B cell (primary cell): ENCODE data around the gene ACOX3. TPM values are rescaled to one million over a fixed set of nuclear protein-coding genes. Genes with fewer than 3 reads are reported as not detected.
A peak's percentile ranks its signal among the peaks of the same experiment; 100 is the strongest.

Source experiments
- ATAC-seq: fragments of 200-7000 bp; cut with Tn5 transposase; one replicate; pipeline ENCODE4 v1.10.0; 2021; ENCODE audit warnings: low read depth, mild to moderate bottlenecking, moderate number of reproducible peaks, moderate library complexity
- CTCF ChIA-PET: fragments of 350-600 bp; sonication (Branson Sonifier 250); formaldehyde crosslinking; loops from one replicate; lab custom pipeline; 2021; ENCODE audit warnings: antibody characterized with exemption, inconsistent platforms; lab: Charles Lee
- POLR2A ChIA-PET: fragments of 350-600 bp; sonication (Branson Sonifier 250); formaldehyde crosslinking; loops from one replicate; lab custom pipeline; 2021; ENCODE audit warnings: antibody characterized with exemption; lab: Charles Lee
- DNase-seq: peaks from one replicate; pipeline ENCODE4 v3.0.0; 2013
- H2AFZ ChIP-seq: 2 replicates; pipeline ENCODE4 v1.6.1; 2012; ENCODE audit warnings: mild to moderate bottlenecking, low read depth, low read length; ENCODE audit not compliant: insufficient read depth, poor library complexity, severe bottlenecking
- H3K27ac ChIP-seq, 2 donors: 1 replicate in 1 of 2; 2 replicates in 1 of 2; pipeline ENCODE4 v1.5.1; 2012 to 2013; ENCODE audit warnings: low read length in 2 of 2, mild to moderate bottlenecking in 2 of 2, moderate library complexity in 1 of 2
- H3K27me3 ChIP-seq, 4 experiments: fragments of 200-600 bp in 1 of 4; sonication (generic) in 1 of 4; replicated peaks in 1 of 4; 1 replicate in 2 of 4; 2 replicates in 2 of 4; pipeline versions ENCODE4 v1.6.1 to v1.7.0; 2013 to 2016; ENCODE audit warnings: low read length in 3 of 4, mild to moderate bottlenecking in 2 of 4, mixed read lengths in 1 of 4, moderate library complexity in 1 of 4; ENCODE audit not compliant: insufficient read depth in 4 of 4, control insufficient read depth in 3 of 4; ENCODE audit errors: control extremely low read depth in 1 of 4
- H3K36me3 ChIP-seq, 2 experiments: replicated peaks in 1 of 2; 1 replicate in 1 of 2; 2 replicates in 1 of 2; pipeline versions ENCODE4 v1.6.1 to v1.7.1; 2013; ENCODE audit warnings: low read length in 1 of 2; ENCODE audit not compliant: insufficient read depth in 2 of 2, control insufficient read depth in 1 of 2; ENCODE audit errors: control extremely low read depth in 1 of 2, extremely low read depth in 1 of 2
- H3K4me1 ChIP-seq, 2 donors: fragments of 200-600 bp in 1 of 2; sonication (generic) in 1 of 2; 1 replicate in 1 of 2; 2 replicates in 1 of 2; pipeline versions ENCODE4 v1.5.1 to v1.6.1; 2013 to 2017; ENCODE audit warnings: low read length in 2 of 2; ENCODE audit not compliant: control insufficient read depth in 2 of 2, insufficient read depth in 2 of 2
- H3K4me2 ChIP-seq: replicated peaks from 2 replicates; pipeline ENCODE3; 2012; ENCODE audit warnings: mild to moderate bottlenecking, low read depth, low read length; ENCODE audit not compliant: poor library complexity, severe bottlenecking
- H3K4me3 ChIP-seq, 5 experiments: fragments of 200-600 bp in 1 of 5; sonication (generic) in 1 of 5; 1 replicate in 3 of 5; 2 replicates in 2 of 5; pipeline versions ENCODE4 v1.5.1 to v1.7.0; 2011 to 2016; ENCODE audit warnings: low read length in 4 of 5, mild to moderate bottlenecking in 4 of 5, low read depth in 2 of 5, control low read depth in 1 of 5, moderate library complexity in 1 of 5; ENCODE audit not compliant: insufficient read depth in 1 of 5; ENCODE audit errors: control extremely low read depth in 1 of 5, extremely low read depth in 1 of 5
- H3K79me2 ChIP-seq: fragments of 200-600 bp; sonication (generic); one replicate; pipeline ENCODE4 v1.6.0; 2016; ENCODE audit warnings: low read length; ENCODE audit not compliant: control insufficient read depth, insufficient read depth
- H3K9ac ChIP-seq: fragments of 200-600 bp; sonication (generic); 2 replicates; pipeline ENCODE4 v1.6.1; 2017; ENCODE audit warnings: mild to moderate bottlenecking, low read length, moderate library complexity
- H3K9me3 ChIP-seq, 3 donors: one replicate each; pipeline versions ENCODE4 v1.6.1 to v1.7.1; 2013; ENCODE audit warnings: low read length in 2 of 3; ENCODE audit not compliant: control insufficient read depth in 2 of 3, insufficient read depth in 1 of 3; ENCODE audit errors: control extremely low read depth in 1 of 3
- H4K20me1 ChIP-seq: 2 replicates; pipeline ENCODE4 v1.6.0; 2012; ENCODE audit warnings: mild to moderate bottlenecking, low read length; ENCODE audit not compliant: insufficient read depth, control insufficient read depth, poor library complexity, severe bottlenecking
- H3K27ac Mint-ChIP-seq: one replicate; pipeline ENCODE4 v1.8.0; 2021; ENCODE audit warnings: mixed read lengths
- H3K27me3 Mint-ChIP-seq: one replicate; pipeline ENCODE4 v1.8.0; 2021; ENCODE audit warnings: mixed read lengths
- H3K4me1 Mint-ChIP-seq: one replicate; pipeline ENCODE4 v1.8.0; 2021; ENCODE audit warnings: mixed read lengths
- H3K4me3 Mint-ChIP-seq: one replicate; pipeline ENCODE4 v1.8.0; 2021; ENCODE audit warnings: mixed read lengths
- H3K9me3 Mint-ChIP-seq: one replicate; pipeline ENCODE4 v1.8.0; 2022; ENCODE audit warnings: mixed read lengths; ENCODE audit not compliant: insufficient read depth
- CTCF ChIP-seq: fragments of 200-600 bp; IDR thresholded peaks from one replicate; pipeline ENCODE4 v1.8.0; 2022; ENCODE audit warnings: antibody characterized with exemption, mild to moderate bottlenecking
- EZH2 ChIP-seq: IDR thresholded peaks from 2 replicates; pipeline ENCODE4 v1.6.1; 2012; ENCODE audit warnings: borderline replicate concordance, low read depth, mild to moderate bottlenecking, moderate library complexity, low read length; ENCODE audit not compliant: insufficient read depth, poor library complexity, severe bottlenecking
- WGBS: methylation state at CpG from one replicate; pipeline ENCODE4 v1.1.5; 2013; ENCODE audit warnings: missing lambda C conversion rate; ENCODE audit not compliant: insufficient coverage; 5-methylcytosine and 5-hydroxymethylcytosine counted together
- intact Hi-C: fragments of 100-400 bp; cut with micrococcal nuclease; formaldehyde crosslinking; loops from one replicate; pipeline ENCODE4 v1.10.0; 2022
- polyA plus RNA-seq: library from polyadenylated mRNA; depleted of rRNA; stranded (reverse); fragments of >200 nt; gene quantifications from 2 replicates; pipeline ENCODE4 v1.2.3, GENCODE V29; 2012
- total RNA-seq, 2 donors: library from RNA; stranded (reverse); fragments of 120-200 nt in 1 of 2; gene quantifications; 1 replicate in 1 of 2; 2 replicates in 1 of 2; pipeline versions ENCODE4 v1.2.3 to v1.2.4, GENCODE V29; 2013 to 2022

ACOX3 gene
- total and polyA plus RNA-seq, 2 donors (not counting 1 experiment from before 2014, with no cell fraction given), result 4.6 to 23.1 TPM

GRCh38 chr4:8443801-8444200 is 3.3 kb upstream of the ACOX3 start:
- Mint-ChIP-seq H3K4me1 (peaks cover 44% of the 10 kb centered on the region), H3K27ac (no peak overlapping the region), H3K27me3 (no peaks in the 10 kb centered on the region), H3K4me3 (no peak overlapping the region), H3K9me3 (no peaks in the 10 kb centered on the region)
- no peak for ATAC-seq
- Histone ChIP-seq H3K9me3 (no peaks in the 10 kb centered on the region), H3K36me3 (peaks cover 2 to 23% of the 10 kb centered on the region in 2 experiments), H3K27me3 (no peaks in the 10 kb centered on the region), H3K4me1 (peaks cover 27 to 30% of the 10 kb centered on the region in 2 donors), H3K4me2 (no peak overlapping the region), H2AFZ (no peak overlapping the region), H4K20me1 (peaks cover 22% of the 10 kb centered on the region), H3K79me2 (peaks cover 89% of the 10 kb centered on the region), H3K27ac (no peak overlapping the region), H3K9ac (no peak overlapping the region), H3K4me3 (no peak overlapping the region)
- intact Hi-C loops, result no loop called here
- no peak for DNase-seq
- POLR2A ChIA-PET, result no interaction called here
- TF ChIP-seq CTCF (no peak), EZH2 (no peak)
- CTCF ChIA-PET, result no interaction called here
- WGBS, result 100% methylated on average over 4 of the region's 6 CpGs

GRCh38 chr4:8442596-8443358 is 2.3 kb upstream of the ACOX3 start:
- Mint-ChIP-seq H3K4me1 (peaks cover 48% of the 10 kb centered on the region), H3K4me3 (peak overlapping the region; percentile 87), H3K27me3 (no peaks in the 10 kb centered on the region), H3K27ac (no peak overlapping the region), H3K9me3 (no peaks in the 10 kb centered on the region)
- WGBS, result 99% methylated on average over 6 of the region's 10 CpGs
- ChIA-PET CTCF (interaction anchor here (3.6 kb wide), 1 partner anchor 15 kb away, joined by 19 read pairs; no protein-coding TSS in a partner anchor), POLR2A (no interaction called here)
- peaks cover 85% of the 10 kb centered on the region for H3K79me2 ChIP-seq
- ATAC-seq (no peak), DNase-seq (no peak)
- intact Hi-C loops, result no loop called here
- H3K4me2 ChIP-seq, result peak overlapping the region; percentile 91
- H2AFZ ChIP-seq, result no peak overlapping the region
- H3K4me1 ChIP-seq, result peaks cover 27 to 30% of the 10 kb centered on the region in 2 donors
- TF ChIP-seq EZH2, result no peak
- no peak for TF ChIP-seq CTCF
- H3K27ac ChIP-seq, result no peak overlapping the region
- no peak overlapping the region for H3K4me3 ChIP-seq
- peaks cover 2 to 13% of the 10 kb centered on the region in 2 experiments for H3K36me3 ChIP-seq
- H3K9me3 ChIP-seq, result no peaks in the 10 kb centered on the region
- no peaks in the 10 kb centered on the region for H3K27me3 ChIP-seq
- H4K20me1 ChIP-seq, result peaks cover 22% of the 10 kb centered on the region
- H3K9ac ChIP-seq, result no peak overlapping the region
